ENCODE data around the gene SH3RF2. TPM values are rescaled to one million over a fixed set of nuclear protein-coding genes. Genes with fewer than 3 reads are reported as not detected.

SH3RF2 gene
- total RNA-seq, 6 experiments from 2014 or later: 0.43 to 1.7 (median 0.66) TPM

- DNase-seq: no peak
- peaks cover 30% of the 10 kb centered on the region for H3K27me3 Mint-ChIP-seq (ENCODE audit: insufficient read depth)
- no peaks in the 10 kb centered on the region for H3K9me3 Mint-ChIP-seq
- H3K36me3 Mint-ChIP-seq (ENCODE audit: low read depth): no peaks in the 10 kb centered on the region
- peaks cover 4% of the 10 kb centered on the region; the same call in 1 of the 2 replicates for H3K4me1 Mint-ChIP-seq (ENCODE audit: low read depth)
- TF ChIP-seq, protein P1, sequence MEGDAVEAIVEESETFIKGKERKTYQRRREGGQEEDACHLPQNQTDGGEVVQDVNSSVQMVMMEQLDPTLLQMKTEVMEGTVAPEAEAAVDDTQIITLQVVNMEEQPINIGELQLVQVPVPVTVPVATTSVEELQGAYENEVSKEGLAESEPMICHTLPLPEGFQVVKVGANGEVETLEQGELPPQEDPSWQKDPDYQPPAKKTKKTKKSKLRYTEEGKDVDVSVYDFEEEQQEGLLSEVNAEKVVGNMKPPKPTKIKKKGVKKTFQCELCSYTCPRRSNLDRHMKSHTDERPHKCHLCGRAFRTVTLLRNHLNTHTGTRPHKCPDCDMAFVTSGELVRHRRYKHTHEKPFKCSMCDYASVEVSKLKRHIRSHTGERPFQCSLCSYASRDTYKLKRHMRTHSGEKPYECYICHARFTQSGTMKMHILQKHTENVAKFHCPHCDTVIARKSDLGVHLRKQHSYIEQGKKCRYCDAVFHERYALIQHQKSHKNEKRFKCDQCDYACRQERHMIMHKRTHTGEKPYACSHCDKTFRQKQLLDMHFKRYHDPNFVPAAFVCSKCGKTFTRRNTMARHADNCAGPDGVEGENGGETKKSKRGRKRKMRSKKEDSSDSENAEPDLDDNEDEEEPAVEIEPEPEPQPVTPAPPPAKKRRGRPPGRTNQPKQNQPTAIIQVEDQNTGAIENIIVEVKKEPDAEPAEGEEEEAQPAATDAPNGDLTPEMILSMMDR (IDR thresholded peaks at IDR 0.05): no peak
- H3K27ac Mint-ChIP-seq: no peak overlapping the region
- H3K4me3 Mint-ChIP-seq: no peak overlapping the region
Measured at GRCh38 chr5:146032911-146033310, 96.5 kb downstream of the SH3RF2 start.

- Mint-ChIP-seq H3K27ac (no peak overlapping the region), H3K4me3 (no peak overlapping the region)
Measured at GRCh38 chr5:146034127-146034526, 97.7 kb downstream of the SH3RF2 start.

DNA sequence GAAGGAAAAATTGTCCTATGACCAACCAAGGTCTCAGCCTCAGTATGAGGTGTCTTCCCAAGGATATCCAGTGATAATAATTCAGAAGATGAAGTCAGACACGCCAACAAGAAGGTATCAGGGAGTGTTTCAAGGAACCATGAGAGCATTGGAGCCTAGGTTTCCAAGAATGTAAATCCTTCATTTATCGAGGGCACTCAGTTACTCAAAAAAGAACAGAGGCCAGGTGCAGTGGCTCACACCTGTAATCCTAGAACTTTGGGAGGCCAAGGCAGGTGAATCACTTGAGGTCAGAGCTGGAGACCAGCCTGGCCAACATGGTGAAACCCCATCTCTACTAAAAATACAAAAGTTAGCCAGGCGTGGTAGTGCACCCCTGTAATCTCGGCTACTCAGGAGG, 98.2 kb downstream of the SH3RF2 start:
- Mint-ChIP-seq H3K4me1 (ENCODE audit: low read depth) (no peaks in the 10 kb centered on the region), H3K27ac (no peak overlapping the region), H3K36me3 (ENCODE audit: low read depth) (no peaks in the 10 kb centered on the region), H3K27me3 (ENCODE audit: insufficient read depth) (peaks cover 27% of the 10 kb centered on the region), H3K9me3 (no peaks in the 10 kb centered on the region), H3K4me3 (no peak overlapping the region)
- TF ChIP-seq, protein P1 (IDR thresholded peaks at IDR 0.05): no peak
- DNase-seq: no peak

More at GRCh38 chr5:146034127-146034526, 97.7 kb downstream of the SH3RF2 start:
- H3K9me3 Mint-ChIP-seq: no peaks in the 10 kb centered on the region
- H3K4me1 Mint-ChIP-seq (ENCODE audit: low read depth): no peaks in the 10 kb centered on the region
- TF ChIP-seq, protein P1 (IDR thresholded peaks at IDR 0.05): peak; percentile 28; the same call in 1 of the 2 replicates
- H3K27me3 Mint-ChIP-seq (ENCODE audit: insufficient read depth): peaks cover 30% of the 10 kb centered on the region
- DNase-seq: no peak
- no peaks in the 10 kb centered on the region for H3K36me3 Mint-ChIP-seq (ENCODE audit: low read depth)

- H3K9me3 Mint-ChIP-seq: no peaks in the 10 kb centered on the region
- H3K4me3 Mint-ChIP-seq: no peak overlapping the region
- DNase-seq: no peak
- TF ChIP-seq, protein P1 (IDR thresholded peaks at IDR 0.05): no peak
- H3K4me1 Mint-ChIP-seq (ENCODE audit: low read depth): peaks cover 18% of the 10 kb centered on the region
- H3K36me3 Mint-ChIP-seq (ENCODE audit: low read depth): no peaks in the 10 kb centered on the region
- no peak overlapping the region for H3K27ac Mint-ChIP-seq
- peaks cover 12% of the 10 kb centered on the region for H3K27me3 Mint-ChIP-seq (ENCODE audit: insufficient read depth)
Measured at GRCh38 chr5:146039420-146039819, 103.0 kb downstream of the SH3RF2 start.

GRCh38 chr5:146040527-146040926, 104.1 kb downstream of the SH3RF2 start:
- Mint-ChIP-seq H3K9me3 (no peaks in the 10 kb centered on the region), H3K4me3 (no peak overlapping the region), H3K36me3 (ENCODE audit: low read depth) (no peaks in the 10 kb centered on the region), H3K27me3 (ENCODE audit: insufficient read depth) (peaks cover 6% of the 10 kb centered on the region), H3K27ac (no peak overlapping the region), H3K4me1 (ENCODE audit: low read depth) (peaks cover 18% of the 10 kb centered on the region)
- DNase-seq: no peak
- TF ChIP-seq, protein P1 (IDR thresholded peaks at IDR 0.05): no peak

Data from HFFc6 (cell line).